CD4-positive, alpha-beta T cell treated with Interleukin-12 subunit alpha and Interleukin-12 subunit beta, for 1 hour (primary cell): ENCODE results near the gene GSTM3.
A peak's percentile ranks its signal among the peaks of the same experiment; 100 is the strongest.
"Not testable (repeated sequence)": the region's sequence is repeated elsewhere in the genome, so short reads cannot be mapped to it uniquely, and the experiment has no call there.

ENCODE experiments used
- DNase-seq: peaks from one replicate; pipeline ENCODE4 v3.0.0-alpha.2; 2020

Gene GSTM3

DNA sequence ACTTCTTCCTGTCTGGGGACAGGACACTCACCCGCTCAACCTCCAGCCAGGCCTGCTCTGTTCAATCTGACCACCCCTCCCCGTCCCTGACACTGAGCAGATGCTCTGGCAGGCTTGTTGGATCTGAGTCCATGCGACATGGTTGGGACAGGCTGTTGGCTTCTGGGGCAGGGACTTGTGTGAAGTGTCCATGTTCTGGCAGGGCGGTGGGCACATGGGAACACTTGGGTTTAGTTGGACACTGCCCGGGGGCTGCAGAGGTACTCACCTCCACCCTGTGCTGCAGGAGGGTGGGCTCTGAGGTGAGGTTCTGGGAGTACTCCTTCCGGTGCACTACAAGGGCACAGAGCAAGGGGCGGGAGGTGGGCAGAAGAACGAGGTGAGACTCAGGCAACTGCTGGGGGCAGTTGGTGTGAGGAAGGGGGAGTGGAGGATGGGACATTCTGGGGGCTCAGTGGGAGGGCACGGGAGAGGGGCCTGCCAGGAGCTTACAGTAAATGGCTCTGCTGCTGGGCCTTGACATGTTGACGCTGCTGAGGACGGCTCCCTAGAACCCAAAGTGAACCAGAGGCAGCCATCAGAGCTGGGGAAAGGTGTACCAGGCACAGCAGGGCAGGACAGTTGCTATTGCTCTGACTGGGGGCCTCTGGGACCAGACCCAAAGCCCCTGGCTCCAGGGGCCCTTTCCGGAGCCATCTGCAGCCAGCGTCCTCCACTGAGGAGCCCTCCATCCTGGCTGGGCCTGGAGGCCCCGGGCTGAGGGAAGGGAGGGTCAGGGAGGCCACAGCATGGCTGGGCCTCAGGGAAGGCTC lies 20.6 kb upstream of the GSTM3 start:
- no peak for DNase-seq

DNA sequence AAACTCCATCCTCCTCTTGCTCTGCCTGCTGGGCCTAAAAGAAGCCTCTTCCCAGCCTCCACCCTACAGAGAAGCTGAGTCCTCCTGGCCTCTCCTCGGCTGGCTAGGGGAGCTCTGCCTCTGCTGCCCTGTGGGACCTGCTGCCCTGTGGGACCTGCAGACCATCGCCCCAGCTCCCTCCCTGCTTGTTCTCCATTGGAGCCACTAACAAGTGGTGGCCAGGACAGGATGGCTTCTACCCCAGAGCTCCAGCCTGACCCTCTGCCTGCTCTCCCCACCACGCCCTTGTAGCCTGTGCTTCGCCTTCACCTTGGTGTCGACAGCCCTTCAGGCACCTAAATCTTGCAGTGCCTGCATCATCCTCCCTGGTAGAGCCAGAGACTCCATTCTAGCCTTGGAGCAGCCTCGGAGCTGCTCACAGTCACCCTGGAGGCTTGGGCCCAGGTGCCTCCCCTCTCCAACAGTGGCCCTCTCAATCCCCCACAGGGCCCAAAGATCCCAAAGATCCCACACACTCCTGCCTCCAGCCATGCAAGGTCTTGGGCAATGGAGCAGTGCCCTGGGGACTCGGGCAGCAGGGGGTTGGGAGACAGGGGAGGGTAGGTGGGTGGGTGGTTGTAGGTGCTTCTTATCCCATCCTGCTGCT lies 19.9 kb upstream of the GSTM3 start:
- DNase-seq = no peak

DNA sequence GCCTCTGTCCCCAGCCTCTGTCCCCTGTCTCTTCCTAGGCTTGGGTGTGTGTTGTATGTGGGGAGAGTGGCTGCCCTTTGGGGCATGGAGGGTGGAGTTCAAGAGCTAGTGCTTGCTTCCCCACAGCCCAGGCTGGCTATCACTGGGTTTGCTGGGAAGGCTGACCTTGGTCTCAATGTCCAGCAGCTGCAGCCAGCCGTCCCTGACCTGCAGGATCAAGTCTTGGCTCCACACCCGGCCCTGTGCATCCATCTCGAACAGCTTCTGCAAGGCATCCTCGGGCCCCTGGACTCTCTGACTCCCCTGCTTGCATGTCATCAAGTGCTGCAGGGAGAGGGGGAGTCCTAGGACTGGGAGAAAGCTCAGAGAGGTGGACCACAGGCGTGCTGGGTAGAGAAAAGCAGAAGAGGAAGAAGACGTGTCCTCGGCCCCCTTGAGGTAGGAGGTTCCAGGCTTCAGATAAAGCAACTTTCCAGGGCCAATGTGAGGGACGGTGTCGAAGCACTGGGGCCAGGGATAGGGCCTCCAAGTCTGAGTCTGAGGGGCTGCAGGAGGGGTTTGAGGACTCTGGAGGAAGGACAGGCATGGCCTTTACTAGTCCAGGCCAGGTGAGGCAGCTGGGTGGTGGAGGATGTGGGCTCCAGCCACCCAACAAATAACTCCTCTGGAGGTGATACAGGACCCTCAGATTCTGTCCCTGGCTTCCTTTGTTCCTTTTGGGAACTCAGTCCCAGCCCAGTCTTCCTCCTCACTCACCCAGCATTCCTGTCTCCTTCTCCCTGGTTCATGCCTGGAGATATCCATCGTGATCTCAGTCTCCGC lies 18.9 kb upstream of the GSTM3 start:
- no peak for DNase-seq

DNA sequence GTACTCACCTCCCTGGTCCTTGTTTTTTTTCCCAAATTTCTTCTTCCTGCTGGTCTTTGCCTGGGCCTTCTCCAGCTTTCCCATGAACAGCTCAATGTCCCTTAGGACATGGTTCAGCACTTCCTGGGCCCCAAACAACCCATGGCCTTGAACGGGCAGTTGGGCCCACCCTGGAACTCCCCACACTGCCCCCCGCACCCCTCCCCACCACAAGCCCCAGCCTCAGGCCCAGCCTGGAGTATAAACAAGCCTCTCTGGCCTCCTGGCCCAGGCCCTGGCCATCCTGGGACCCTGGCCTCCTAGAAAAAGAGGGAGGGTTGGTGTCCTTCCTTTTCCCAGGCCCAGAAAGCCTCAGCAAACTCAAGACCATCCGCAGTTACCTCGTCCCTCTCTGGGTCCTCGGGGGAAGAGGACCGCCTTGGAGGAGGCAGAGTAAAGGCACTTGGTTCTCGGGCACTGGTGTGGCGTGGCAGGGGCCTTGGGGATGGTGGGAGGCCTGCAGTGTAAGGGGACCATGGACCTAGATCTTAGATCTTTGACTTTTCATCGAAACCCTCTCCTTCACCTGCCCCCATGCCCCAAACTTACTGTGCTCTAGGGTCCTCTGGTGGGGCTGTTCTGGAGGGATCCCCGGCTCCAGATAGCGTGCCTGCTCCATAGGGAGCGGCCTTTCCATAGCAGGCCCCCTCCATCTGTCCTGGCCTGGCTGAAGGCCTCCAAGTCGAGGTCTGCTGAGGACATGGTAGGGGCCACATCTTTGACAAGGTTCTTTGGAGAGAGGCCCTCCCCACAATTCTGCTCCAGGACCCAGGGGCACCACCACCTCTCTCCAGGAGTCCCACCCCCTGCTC lies 17.3 kb upstream of the GSTM3 start:
- DNase-seq = no peak

DNA sequence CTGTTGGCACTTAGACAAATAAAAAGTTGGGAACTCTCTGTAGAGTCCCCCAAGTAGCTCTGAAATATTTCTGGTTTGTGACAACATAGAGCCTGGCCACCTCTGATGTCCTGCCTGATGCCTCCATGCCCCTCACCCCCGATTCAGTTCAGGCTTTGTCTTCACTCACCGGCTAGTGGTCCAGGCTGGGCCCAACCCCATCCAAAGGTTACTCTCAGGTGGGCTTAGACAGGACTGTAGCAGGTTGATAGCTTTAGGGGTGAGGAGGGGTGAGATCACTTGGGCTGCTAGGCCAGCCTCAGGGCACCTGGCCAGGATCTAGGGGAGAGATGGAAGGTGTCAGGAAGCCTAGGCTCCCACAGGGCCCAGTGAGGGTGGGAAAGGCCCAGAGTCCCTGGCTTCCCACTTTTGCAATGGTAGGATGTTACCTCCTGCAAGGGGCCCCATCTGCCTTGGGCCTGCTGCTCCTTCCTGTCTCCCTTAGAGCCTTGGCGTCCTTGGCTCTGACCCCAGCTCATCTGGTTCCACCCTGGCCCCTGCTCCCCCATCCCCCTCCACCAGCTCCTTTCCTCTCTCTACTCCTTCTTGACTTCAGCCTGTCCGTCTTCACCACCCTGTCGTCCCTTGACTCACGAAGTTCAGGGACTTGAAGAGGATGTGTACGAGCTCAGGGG lies 16.1 kb upstream of the GSTM3 start:
- no peak for DNase-seq

DNA sequence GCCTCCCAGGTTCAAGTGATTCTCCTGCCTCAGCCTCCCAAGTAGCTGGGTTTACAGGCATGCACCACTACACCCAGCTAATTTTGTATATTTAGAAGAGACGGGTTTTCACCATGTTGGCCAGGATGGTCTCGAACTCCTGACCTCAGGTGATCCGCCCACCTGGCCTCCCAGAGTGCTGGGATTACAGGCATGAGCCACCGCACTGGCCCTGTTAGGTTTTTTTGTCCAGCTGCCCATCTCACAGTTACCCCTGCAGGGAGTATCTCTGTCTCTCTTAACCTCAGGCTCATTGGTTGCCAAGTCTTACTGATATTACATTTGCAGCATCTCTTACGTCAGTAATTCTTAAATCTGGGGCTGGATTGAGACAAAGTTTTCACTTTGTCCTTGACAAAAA lies 15.5 kb upstream of the GSTM3 start:
- not testable (repeated sequence) for DNase-seq

DNA sequence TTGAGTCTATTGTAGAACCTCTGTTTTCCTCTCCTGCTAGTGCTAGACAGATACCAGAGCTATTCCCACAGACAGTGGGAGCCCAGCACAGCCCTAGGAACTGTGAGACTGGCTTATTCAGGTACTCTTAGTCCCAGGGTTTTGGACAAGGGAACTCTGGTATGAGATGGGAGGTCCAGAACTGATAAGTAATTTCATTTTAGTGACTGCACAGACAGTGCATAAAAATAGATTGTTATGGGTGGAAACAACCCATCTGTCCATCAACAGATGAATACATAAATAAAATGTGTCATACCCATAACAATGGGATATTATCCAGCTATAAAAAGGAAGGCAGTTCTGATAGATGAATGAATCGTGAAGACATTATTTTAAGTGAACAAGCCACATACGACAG lies 13.9 kb upstream of the GSTM3 start:
- no peak for DNase-seq

DNA sequence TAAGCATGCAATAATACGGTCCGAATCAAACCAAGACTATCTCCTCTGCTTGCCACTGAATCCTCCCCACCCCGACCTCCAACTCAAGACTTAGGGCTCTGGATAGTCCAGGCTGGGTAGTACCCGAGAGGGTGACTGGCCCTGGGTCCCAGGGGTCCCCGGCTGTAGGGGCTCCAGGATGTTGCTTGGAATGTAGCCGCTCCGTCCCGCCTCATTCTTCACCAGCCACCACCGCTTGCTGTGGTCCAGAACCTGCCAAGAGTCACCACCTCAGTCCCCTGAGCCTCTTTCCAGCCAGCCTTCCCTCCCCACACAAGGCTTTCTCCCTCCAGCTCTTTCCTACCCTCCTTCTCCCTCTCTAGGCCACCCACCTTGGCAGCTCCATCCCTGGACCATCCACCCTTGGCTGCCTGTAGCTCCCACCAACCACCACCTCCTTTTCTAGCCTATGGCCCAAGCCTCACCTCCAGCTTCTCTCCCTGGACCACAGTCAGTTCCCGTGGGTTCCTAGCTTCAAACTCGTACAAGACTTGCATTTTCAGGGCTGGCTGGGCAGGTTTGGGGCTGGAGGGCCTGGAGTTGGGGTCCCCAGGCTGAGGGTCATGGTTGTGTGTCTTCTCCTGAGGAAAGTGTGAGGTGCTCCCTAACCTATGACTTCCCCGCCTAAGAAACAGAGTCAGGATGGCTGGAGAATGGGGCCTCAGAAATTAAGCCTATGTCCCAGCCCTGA lies 10.9 kb upstream of the GSTM3 start:
- DNase-seq = no peak

DNA sequence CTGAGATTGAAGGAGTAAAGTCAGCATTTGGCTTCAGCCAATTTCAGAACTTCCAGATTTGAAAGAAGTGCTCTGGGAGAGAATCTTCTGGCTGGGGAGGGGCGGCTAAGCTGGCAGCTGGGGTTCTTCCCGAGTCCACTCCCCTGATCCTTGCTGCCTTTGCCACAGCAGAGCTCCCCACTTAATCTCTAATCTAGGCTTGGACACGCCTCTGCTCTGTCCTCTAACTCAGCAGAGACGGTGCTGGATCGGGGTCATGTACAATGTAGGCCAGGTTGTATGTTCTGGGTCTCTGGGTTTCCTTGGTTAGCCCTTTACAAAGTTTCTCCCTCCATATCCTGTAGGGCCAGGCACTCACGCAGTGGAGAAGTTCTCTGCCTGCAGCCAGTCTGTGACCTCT lies 10.1 kb upstream of the GSTM3 start:
- no peak for DNase-seq

DNA sequence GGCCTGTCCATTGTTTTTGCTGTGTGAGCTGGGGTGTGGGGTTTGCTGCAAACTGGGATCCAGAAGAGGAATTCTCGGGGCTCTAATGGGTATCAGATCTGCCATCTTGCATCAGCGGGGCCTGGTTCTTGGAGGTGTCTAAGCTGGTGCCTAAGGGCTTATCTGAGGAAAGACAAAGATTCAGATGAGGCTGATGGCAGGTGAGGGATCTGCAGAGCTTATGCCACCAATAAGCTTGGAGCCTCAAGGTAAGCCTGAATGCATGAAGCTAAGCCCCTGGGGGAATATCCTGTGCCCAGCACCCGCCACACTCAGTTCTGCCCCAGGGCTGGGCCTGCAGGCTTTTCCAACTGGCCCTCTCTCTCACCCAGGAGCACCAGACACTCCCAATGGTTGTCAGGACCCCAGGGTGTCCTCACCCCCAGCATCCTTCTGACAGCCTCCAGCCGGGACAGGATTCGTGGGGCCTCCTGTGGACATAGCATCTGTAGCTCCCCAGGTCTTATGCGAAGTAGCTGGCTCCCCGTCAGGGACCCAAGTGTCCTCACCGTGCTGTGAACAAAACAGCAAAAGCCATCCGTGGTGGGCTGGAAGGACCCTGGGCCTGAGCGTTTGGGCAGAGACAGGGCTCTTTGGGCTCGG lies 9.5 kb upstream of the GSTM3 start:
- no peak for DNase-seq

DNA sequence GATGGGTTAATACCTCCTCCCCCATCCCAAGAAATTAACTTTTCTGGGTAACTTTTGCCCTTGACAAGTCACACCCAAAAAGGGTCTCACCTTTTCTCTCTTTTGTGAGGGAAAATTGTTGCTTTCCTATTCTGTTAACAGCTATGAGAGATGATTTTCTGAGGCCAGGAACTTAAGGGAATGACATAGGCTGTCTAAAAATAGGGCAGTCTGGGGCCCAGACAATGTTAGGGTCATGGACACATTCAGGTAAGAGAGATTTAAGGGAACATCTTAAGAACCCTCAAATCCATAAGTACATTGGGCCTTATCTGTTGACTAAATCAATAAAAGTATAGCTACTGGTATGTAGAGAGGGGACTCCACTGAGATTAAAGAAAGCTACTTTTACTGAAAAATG lies 8.4 kb upstream of the GSTM3 start:
- DNase-seq = no peak

DNA sequence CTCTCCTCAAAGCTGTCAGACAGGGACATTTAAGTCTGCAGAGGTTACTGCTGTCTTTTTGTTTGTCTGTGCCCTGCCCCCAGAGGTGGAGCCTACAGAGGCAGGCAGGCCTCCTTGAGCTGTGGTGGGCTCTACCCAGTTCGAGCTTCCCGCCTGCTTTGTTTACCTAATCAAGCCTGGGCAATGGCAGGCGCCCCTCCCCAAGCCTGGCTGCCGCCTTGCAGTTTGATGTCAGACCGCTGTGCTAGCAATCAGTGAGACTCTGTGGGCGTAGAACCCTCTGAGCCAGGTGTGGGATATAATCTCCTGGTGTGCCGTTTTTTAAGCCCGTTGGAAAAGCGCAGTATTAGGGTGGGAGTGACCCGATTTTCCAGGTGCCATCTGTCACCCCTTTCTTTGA lies 7.5 kb upstream of the GSTM3 start:
- not testable (repeated sequence) for DNase-seq

DNA sequence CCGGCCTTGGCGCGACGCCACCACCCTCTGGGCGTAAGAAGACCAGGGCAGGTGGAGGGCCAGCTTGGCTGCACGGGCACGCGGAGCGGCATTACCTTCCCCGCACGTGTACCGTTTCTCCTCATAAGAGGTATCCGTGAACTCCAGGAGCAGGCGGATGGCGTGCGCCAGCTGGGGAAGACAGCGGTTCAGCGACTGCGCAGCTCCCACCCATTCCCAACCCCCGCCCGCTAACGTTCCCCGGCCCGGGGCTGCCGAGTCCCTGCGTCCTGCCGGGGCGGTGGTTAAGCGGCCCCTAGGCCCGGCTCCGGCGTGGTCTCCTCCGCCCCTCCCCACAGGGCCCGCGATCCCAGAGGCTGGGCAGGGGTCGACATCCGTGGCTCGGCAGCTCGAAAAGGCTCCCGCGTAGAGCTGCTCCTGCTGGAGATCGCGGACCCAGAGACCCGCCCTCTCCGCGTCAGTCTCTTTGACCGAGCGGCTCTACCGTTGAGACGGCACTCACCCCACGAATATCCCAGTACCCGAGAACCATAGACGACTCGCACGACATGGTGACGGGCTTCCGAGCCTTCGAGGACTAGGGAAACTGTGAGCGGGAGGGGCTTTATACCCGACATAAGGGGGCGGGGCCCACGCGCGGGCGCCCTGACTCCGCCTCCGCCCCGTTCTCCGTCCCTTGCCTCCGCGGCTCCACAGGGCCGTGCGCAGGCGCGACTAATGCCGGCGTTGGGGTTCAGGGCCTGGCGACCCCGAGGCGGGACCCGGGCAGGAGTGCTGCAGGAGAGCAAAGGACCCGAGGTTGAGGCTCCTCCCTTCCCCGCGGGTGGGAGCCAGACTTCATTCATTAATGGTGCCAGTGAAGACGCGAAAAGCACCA lies 862 bp downstream of the GSTM3 start:
- peak; percentile 91 for DNase-seq

DNA sequence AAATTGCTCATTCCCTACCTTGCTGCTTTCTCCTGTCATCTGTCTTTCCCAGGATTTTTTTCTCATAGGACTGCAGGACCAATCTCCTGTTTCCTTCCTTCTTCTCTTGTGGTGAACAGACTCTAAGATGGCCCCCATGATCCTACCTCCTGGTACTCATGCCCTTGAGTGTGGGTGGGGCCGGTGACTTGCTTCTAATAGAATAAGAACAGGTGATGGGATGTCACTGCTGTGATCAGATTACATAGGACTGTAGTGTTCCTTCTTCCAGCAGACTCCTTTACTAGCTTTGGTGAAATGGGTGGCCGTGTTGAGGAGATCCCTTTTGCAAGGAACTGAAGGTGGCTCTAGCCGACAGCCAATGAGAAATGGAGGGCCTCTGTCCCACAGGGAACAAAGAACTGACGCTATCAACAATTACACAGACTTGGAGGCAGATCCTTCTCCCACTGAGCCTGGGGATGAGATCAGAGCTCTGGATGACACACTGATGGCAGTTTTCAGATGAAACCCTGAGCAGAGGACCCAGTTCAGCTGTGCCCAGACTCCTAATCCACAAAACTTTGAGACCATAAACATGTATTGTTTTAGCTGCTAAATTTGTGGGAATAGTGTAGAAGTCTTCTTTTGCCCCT lies 7.5 kb downstream of the GSTM3 start:
- no peak for DNase-seq

DNA sequence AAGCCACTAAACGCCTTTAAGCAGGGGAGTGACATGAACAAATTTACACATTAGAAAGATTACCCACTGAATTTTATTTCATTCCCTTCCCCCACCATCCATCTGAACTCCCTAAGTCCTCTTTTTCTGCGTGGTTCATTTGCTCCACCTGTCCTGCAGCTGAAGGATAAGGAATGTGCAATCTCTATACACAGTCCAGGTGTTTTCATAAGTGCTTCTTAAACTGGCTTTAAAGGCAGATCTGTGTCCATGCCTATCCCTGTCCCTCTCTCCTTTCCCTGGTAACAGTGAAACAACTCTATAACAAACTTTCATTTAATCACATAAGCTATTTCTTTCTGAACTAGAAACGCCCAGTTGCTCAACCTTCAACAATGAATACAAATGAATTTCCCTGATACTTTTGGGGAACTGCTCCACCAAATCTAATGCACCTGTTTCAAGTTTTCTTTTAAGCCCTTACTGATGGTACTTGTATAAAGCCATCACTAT lies 8.4 kb downstream of the GSTM3 start:
- no peak for DNase-seq

DNA sequence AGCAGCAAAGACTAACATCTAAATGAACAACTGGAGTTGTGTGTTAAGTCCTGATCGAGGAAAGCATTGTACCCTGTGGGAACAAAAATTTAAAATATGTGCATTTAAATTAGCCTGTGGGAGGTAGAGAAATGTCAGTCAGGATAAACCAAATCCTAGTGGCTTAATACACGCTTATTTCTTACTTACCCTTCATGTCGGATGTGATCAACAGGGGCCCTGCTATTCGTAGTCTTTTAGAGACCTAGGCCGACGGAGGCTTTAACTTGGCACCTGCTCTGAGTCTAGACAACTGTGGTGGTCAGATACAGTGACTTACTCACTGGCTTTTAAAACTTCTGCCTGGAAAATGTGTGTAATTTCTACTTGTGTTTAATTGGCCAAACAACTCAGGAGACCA lies 10.2 kb downstream of the GSTM3 start:
- DNase-seq = no peak

DNA sequence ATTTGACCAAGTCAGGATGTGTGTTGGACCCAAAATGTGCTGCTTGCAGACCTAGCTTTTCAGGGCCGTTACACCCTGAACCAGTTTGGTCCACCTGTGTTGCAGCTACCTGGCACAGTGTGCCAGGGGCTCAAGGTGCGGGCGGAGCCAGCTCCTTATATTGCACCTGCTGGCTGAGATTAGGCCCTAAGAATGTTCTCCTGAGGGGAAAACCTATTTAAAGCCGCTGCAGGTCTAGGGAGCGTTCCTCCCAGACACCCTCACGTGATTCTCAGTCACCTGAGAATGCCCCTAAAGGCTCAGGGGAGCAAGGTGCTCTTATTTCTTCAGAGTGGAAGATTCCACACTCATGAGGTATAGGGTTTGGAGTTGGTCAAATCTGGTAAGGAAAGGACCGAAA lies 12.0 kb downstream of the GSTM3 start:
- DNase-seq = no peak

DNA sequence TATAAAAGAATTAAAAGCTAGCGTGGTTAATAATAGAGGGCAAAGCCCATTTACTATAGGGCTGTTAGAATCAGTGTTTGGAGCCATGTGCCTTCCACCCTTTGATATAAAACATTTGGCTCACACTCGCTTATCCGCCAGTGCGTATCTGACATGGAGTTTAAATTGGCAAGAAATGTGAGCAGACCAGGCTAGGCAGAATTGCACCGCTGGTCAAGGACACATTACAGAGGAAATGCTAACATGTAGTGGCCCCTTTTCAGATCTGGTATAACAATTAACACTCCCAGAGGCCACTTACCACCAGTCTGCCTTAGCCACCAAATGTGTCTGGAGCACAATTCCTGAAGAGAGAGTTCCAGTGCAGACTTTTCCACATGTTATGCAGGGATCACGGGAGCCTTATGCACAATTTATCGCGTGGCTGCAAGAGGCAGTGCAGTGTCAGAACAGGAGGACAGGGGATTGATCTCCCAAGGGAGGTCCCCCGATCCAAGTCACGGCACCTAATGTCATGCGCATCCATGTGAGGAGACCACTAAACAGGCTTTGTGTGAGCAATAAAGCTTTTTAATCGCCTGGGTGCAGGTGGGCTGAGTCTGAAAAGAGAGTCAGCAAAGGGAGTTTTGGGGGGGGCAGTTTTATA lies 14.0 kb downstream of the GSTM3 start:
- DNase-seq = no peak

DNA sequence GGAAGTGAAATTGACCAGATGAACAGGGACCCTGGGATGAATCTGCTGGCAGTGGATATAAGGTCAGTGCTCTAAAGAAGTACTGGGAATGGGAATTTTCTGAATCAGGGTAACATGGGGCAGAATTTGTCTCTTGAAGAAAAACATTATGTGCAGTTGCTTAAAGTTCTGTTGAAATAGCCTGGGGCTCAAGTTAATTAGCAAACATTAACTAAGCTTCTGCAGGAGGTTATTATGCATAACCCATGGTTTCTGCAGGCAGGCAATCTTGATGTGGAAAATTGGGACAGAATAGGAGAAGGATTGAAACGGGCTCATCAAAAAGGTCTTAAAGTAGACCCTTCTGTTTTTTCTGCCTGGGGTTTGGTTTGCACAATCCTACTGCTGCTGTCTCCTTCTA lies 14.8 kb downstream of the GSTM3 start:
- no peak for DNase-seq
